ENCODE data around the gene ECI2.

GRCh38 chr6:4174042-4174441 lies 38.7 kb upstream of the ECI2 start:
- TF ChIP-seq, protein P1, sequence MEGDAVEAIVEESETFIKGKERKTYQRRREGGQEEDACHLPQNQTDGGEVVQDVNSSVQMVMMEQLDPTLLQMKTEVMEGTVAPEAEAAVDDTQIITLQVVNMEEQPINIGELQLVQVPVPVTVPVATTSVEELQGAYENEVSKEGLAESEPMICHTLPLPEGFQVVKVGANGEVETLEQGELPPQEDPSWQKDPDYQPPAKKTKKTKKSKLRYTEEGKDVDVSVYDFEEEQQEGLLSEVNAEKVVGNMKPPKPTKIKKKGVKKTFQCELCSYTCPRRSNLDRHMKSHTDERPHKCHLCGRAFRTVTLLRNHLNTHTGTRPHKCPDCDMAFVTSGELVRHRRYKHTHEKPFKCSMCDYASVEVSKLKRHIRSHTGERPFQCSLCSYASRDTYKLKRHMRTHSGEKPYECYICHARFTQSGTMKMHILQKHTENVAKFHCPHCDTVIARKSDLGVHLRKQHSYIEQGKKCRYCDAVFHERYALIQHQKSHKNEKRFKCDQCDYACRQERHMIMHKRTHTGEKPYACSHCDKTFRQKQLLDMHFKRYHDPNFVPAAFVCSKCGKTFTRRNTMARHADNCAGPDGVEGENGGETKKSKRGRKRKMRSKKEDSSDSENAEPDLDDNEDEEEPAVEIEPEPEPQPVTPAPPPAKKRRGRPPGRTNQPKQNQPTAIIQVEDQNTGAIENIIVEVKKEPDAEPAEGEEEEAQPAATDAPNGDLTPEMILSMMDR (conservative IDR thresholded peaks at IDR 0.05; ENCODE audit: low read depth, low read length): no peak
- TF ChIP-seq EZH2 (IDR thresholded peaks at IDR 0.05; ENCODE audit: low read length, unreplicated experiment) (no peak), EZH2phosphoT487 (IDR thresholded peaks at IDR 0.05; ENCODE audit: borderline replicate concordance, low read length) (no peak)
